ENCODE results near the gene CCT5. TPM values are rescaled to one million over a fixed set of nuclear protein-coding genes. Genes with fewer than 3 reads are reported as not detected.

The CCT5 gene
- 616 and 652 TPM in 2 replicates for total RNA-seq

GRCh38 chr5:10249948-10250805 lies at the start of gene CCT5:
Gene CCT5, plus strand, starts transcription at chr5:10250280. Its CDS starts 61 bp downstream, at chr5:10250341.

GRCh38 chr5:10307206-10308148 lies 57.4 kb downstream of the CCT5 start, which contains the start of gene CMBL:
Gene CMBL, minus strand, starts transcription at chr5:10307902. Its CDS starts 17,140 bp downstream, at chr5:10290762.

Small RNAs within 50 kb of the gene (small RNA-seq; reads per million reads assigned to genes)
- not detected for gene RF00019

Other genes with a start within 250 kb of the CCT5 start
- gene ATPSCKMT, start 392 bp upstream of the CCT5 start, total RNA-seq: 20.7 and 24.2 TPM in 2 replicates
- 9.0 and 11.6 TPM in 2 replicates for gene CMBL, start 57.6 kb downstream of the CCT5 start, total RNA-seq
- 72.6 and 90.2 TPM in 2 replicates for gene MARCHF6, start 103.4 kb downstream of the CCT5 start, total RNA-seq
- 0.53 and 1.9 TPM in 2 replicates for gene ROPN1L, start 191.6 kb downstream of the CCT5 start, total RNA-seq